Neural progenitor cell (in vitro differentiated cells): Measurements from ENCODE around the gene PRR7. TPM values are rescaled to one million over a fixed set of nuclear protein-coding genes. Genes with fewer than 3 reads are reported as not detected.

Experiments used
- DNase-seq: peaks from one replicate; pipeline ENCODE4 v3.0.0-alpha.2; 2016; ENCODE audit warnings: low spot score
- H2AFZ ChIP-seq: fragments of 200-600 bp; sonication (generic); replicated peaks from 2 replicates; pipeline ENCODE4 v1.6.1; 2016; ENCODE audit warnings: antibody characterized with exemption
- H3F3A ChIP-seq: fragments of 200-600 bp; sonication (generic); 2 replicates; pipeline ENCODE4 v1.6.1; 2016; ENCODE audit warnings: antibody characterized with exemption, low read depth
- H3K27ac ChIP-seq: fragments of 200-600 bp; sonication (generic); 2 replicates; pipeline ENCODE4 v1.5.1; 2016; ENCODE audit warnings: mild to moderate bottlenecking
- H3K27me3 ChIP-seq: fragments of 200-600 bp; sonication (generic); 2 replicates; pipeline ENCODE4 v1.6.1; 2016; ENCODE audit warnings: mild to moderate bottlenecking, moderate library complexity
- H3K36me3 ChIP-seq: fragments of 200-600 bp; sonication (generic); 2 replicates; pipeline ENCODE4 v1.5.1; 2016
- H3K4me1 ChIP-seq: fragments of 200-600 bp; sonication (generic); 2 replicates; pipeline ENCODE4 v1.6.1; 2016; ENCODE audit warnings: mixed run types
- H3K4me2 ChIP-seq: fragments of 200-600 bp; sonication (generic); 2 replicates; pipeline ENCODE4 v1.6.1; 2016
- H3K4me3 ChIP-seq: fragments of 200-600 bp; sonication (generic); 2 replicates; pipeline ENCODE4 v1.5.1; 2016
- H3K79me2 ChIP-seq: fragments of 200-600 bp; sonication (generic); 2 replicates; pipeline ENCODE4 v1.6.1; 2016; ENCODE audit warnings: low read depth
- H3K9ac ChIP-seq: fragments of 200-600 bp; sonication (generic); 2 replicates; pipeline ENCODE4 v1.6.1; 2016
- H3K9me3 ChIP-seq: fragments of 200-600 bp; sonication (generic); 2 replicates; pipeline ENCODE4 v1.5.1; 2016; ENCODE audit warnings: low read depth
- H4K20me1 ChIP-seq: fragments of 200-600 bp; sonication (generic); 2 replicates; pipeline ENCODE4 v1.6.1; 2016; ENCODE audit warnings: low read depth
- H3K27ac Mint-ChIP-seq: 3 replicates; pipeline ENCODE4 v1.8.0; 2021; ENCODE audit warnings: mixed read lengths
- H3K27me3 Mint-ChIP-seq: 2 replicates; pipeline ENCODE4 v1.8.0; 2022; ENCODE audit warnings: low read depth, mild to moderate bottlenecking, inconsistent platforms, moderate library complexity, mixed read lengths; ENCODE audit not compliant: insufficient read depth
- H3K36me3 Mint-ChIP-seq: 3 replicates; pipeline ENCODE4 v1.8.0; 2021; ENCODE audit warnings: mixed read lengths
- H3K4me1 Mint-ChIP-seq: 3 replicates; pipeline ENCODE4 v1.8.0; 2021; ENCODE audit warnings: mixed read lengths
- H3K4me3 Mint-ChIP-seq: 3 replicates; pipeline ENCODE4 v1.8.0; 2021; ENCODE audit warnings: mild to moderate bottlenecking, moderate library complexity, mixed read lengths
- H3K9me3 Mint-ChIP-seq: 3 replicates; pipeline ENCODE4 v1.8.0; 2020; ENCODE audit warnings: mixed read lengths
- CTCF ChIP-seq: fragments of 200-600 bp; sonication (generic); IDR thresholded peaks from 2 replicates; pipeline ENCODE4 v1.5.1; 2017; ENCODE audit warnings: antibody characterized with exemption, mild to moderate bottlenecking
- EZH2 ChIP-seq: fragments of 200-600 bp; sonication (generic); IDR thresholded peaks from 2 replicates; pipeline ENCODE4 v1.6.1; 2017; ENCODE audit warnings: antibody characterized with exemption, mild to moderate bottlenecking, moderate library complexity
- EZH2phosphoT487 ChIP-seq: fragments of 200-600 bp; sonication (generic); IDR thresholded peaks from 2 replicates; pipeline ENCODE4 v1.6.1; 2017; ENCODE audit warnings: antibody characterized with exemption
- total RNA-seq: library from RNA; depleted of rRNA; stranded (reverse); fragments of >200 nt; gene quantifications from 2 replicates; pipeline ENCODE4 v1.2.3, GENCODE V29; 2015; ENCODE audit warnings: low replicate concordance

PRR7 gene
- total RNA-seq, 1 donor from 2014 or later = 4.5 TPM

- H2AFZ ChIP-seq = no peak overlapping the region
Observed at GRCh38 chr5:177427919-177428573, 18.6 kb upstream of the PRR7 start.

GRCh38 chr5:177428574-177429217 is 17.9 kb upstream of the PRR7 start:
- Histone ChIP-seq H3K9ac (no peak overlapping the region), H3F3A (peaks cover 12% of the 10 kb centered on the region), H3K4me3 (no peak overlapping the region), H3K27me3 (no peaks in the 10 kb centered on the region), H3K27ac (no peak overlapping the region), H4K20me1 (peaks cover 33% of the 10 kb centered on the region), H3K79me2 (peaks cover 32% of the 10 kb centered on the region), H3K9me3 (no peaks in the 10 kb centered on the region), H2AFZ (no peak overlapping the region), H3K4me1 (peaks cover 9% of the 10 kb centered on the region), H3K36me3 (no peaks in the 10 kb centered on the region), H3K4me2 (no peak overlapping the region)
- H3K9me3 Mint-ChIP-seq = no peaks in the 10 kb centered on the region
- H3K27me3 Mint-ChIP-seq = peaks cover 11% of the 10 kb centered on the region
- H3K4me1 Mint-ChIP-seq = peaks cover 28% of the 10 kb centered on the region
- peak overlapping the region; percentile 17 for H3K27ac Mint-ChIP-seq
- peak overlapping the region; percentile 70 for H3K4me3 Mint-ChIP-seq
- H3K36me3 Mint-ChIP-seq = peaks cover 4% of the 10 kb centered on the region
- no peak for DNase-seq
- no peak for TF ChIP-seq EZH2
- no peak for TF ChIP-seq EZH2phosphoT487
- no peak for TF ChIP-seq CTCF

More at GRCh38 chr5:177427919-177428573, 18.6 kb upstream of the PRR7 start:
- Histone ChIP-seq H3F3A (peaks cover 12% of the 10 kb centered on the region), H3K27ac (no peak overlapping the region), H3K4me1 (peaks cover 9% of the 10 kb centered on the region), H3K79me2 (peaks cover 32% of the 10 kb centered on the region), H3K27me3 (no peaks in the 10 kb centered on the region), H3K4me3 (peak overlapping the region; percentile 95), H4K20me1 (peaks cover 33% of the 10 kb centered on the region), H3K9ac (no peak overlapping the region), H3K9me3 (no peaks in the 10 kb centered on the region), H3K4me2 (peak overlapping the region; percentile 90), H3K36me3 (no peaks in the 10 kb centered on the region)
- Mint-ChIP-seq H3K27ac (no peak overlapping the region), H3K4me3 (peak overlapping the region; percentile 93), H3K4me1 (peaks cover 28% of the 10 kb centered on the region), H3K9me3 (no peaks in the 10 kb centered on the region), H3K36me3 (peaks cover 2% of the 10 kb centered on the region), H3K27me3 (peaks cover 11% of the 10 kb centered on the region)
- no peak for TF ChIP-seq EZH2
- TF ChIP-seq CTCF = no peak
- no peak for TF ChIP-seq EZH2phosphoT487
- DNase-seq = no peak

- peaks cover 32% of the 10 kb centered on the region for H3K79me2 ChIP-seq
- DNase-seq = no peak
- no peak overlapping the region for H3K27ac ChIP-seq
- H3K4me2 ChIP-seq = no peak overlapping the region
- no peak overlapping the region for H3K9ac ChIP-seq
- H3K27ac Mint-ChIP-seq = peak overlapping the region; percentile 17
- H3K4me3 ChIP-seq = no peak overlapping the region
- peaks cover 4% of the 10 kb centered on the region for H3K36me3 Mint-ChIP-seq
- peaks cover 28% of the 10 kb centered on the region for H3K4me1 Mint-ChIP-seq
- H3K36me3 ChIP-seq = no peaks in the 10 kb centered on the region
- peaks cover 12% of the 10 kb centered on the region for H3F3A ChIP-seq
- peaks cover 5% of the 10 kb centered on the region for H3K27me3 Mint-ChIP-seq
- H3K4me1 ChIP-seq = peaks cover 9% of the 10 kb centered on the region
- H4K20me1 ChIP-seq = peaks cover 33% of the 10 kb centered on the region
- H3K27me3 ChIP-seq = no peaks in the 10 kb centered on the region
- no peaks in the 10 kb centered on the region for H3K9me3 ChIP-seq
- H2AFZ ChIP-seq = no peak overlapping the region
- peak overlapping the region; percentile 55 for H3K4me3 Mint-ChIP-seq
- TF ChIP-seq CTCF (no peak), EZH2phosphoT487 (no peak), EZH2 (no peak)
- H3K9me3 Mint-ChIP-seq = no peaks in the 10 kb centered on the region
Observed at GRCh38 chr5:177429248-177430040, 17.2 kb upstream of the PRR7 start.
